MM.1S (cell line): ENCODE measurements around the gene NACAD.

ENCODE experiments used
- CTCF ChIP-seq: fragments of 300-600 bp; sonication (generic); IDR thresholded peaks from 2 replicates; pipeline ENCODE4 v1.5.1; 2016; ENCODE audit warnings: antibody characterized with exemption, low read length, mixed read lengths
- EZH2 ChIP-seq: fragments of 300-600 bp; sonication (generic); optimal IDR thresholded peaks from 2 replicates; pipeline ENCODE3; 2017; ENCODE audit warnings: low read depth, mild to moderate bottlenecking, antibody characterized with exemption, low read length, mixed read lengths
- EZH2phosphoT487 ChIP-seq: fragments of 300-600 bp; sonication (generic); IDR thresholded peaks from 2 replicates; pipeline ENCODE4 v1.6.1; 2018; ENCODE audit warnings: antibody characterized with exemption, low read length

- TF ChIP-seq CTCF = no peak
- no peak for TF ChIP-seq EZH2
- TF ChIP-seq EZH2phosphoT487 = no peak
Observed at GRCh38 chr7:45035371-45035770, 53.4 kb downstream of the NACAD start.
